ENCODE results near the gene PRICKLE3. TPM values are rescaled to one million over a fixed set of nuclear protein-coding genes. Genes with fewer than 3 reads are reported as not detected.
A peak's percentile ranks its signal among the peaks of the same experiment; 100 is the strongest.
"Not testable (repeated sequence)": the region's sequence is repeated elsewhere in the genome, so short reads cannot be mapped to it uniquely, and the experiment has no call there.

Gene PRICKLE3
- total RNA-seq, 2 donors from 2014 or later, result 16.7 to 25.5 TPM

DNA sequence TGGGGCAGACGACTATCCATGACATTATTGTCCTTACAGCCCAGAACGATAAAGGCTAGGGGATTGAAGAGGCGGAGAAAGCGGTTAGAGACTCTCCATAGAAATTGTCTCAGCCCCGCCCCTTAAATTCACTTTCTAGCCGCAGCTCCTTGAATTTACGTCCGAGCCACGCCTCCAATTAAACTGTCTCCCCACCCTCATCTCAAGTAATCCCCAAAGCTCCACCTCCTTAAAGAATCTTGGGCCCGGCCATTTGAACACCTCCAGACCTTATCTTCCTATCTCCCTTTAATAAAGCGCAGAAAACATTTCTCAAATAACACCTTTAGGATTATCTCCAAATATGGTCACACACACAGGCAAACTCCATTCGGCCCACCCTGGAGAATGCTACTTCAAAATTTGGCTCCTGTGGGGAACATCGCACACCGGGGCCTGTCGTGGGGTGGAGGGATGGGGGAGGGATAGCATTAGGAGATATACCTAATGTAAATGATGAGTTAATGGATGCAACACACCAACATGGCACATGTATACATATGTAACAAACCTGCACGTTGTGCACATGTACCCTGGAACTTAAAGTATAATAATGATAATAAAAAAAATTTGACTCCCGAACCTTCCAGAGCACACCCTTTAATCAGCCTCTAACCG is 30.8 kb downstream of the PRICKLE3 start:
- Histone ChIP-seq H3K4me3 (peak overlapping the region; percentile 28), H3K9ac (ENCODE audit: low read depth in 2 of 2, low read length in 2 of 2) (peak overlapping the region in 1 of 2 donors; percentile 61)
- intact Hi-C loops (cut with DNase I), result loop anchor here (5.0 kb wide), 1 partner anchor 33 kb away; the partner anchor contains the start of gene GPKOW

DNA sequence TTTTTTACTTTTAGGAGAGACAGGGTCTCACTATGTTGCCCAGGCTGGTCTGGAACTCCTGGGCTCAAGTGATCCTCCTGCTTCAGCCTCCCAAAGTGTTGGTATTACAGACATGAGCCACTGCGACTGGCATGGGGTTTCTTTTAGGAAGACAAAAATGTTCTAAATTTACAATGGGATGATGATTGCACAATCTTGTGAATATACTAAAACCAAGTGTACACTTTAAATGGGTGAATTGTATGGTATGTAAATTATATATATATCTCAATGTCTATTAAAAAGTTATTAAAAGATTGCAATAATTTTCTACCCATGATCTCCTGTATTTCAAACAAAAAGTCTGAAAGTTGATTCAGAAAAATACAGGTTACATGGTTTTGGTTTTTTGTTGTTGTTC is 32.7 kb downstream of the PRICKLE3 start:
- TF ChIP-seq, protein P1, sequence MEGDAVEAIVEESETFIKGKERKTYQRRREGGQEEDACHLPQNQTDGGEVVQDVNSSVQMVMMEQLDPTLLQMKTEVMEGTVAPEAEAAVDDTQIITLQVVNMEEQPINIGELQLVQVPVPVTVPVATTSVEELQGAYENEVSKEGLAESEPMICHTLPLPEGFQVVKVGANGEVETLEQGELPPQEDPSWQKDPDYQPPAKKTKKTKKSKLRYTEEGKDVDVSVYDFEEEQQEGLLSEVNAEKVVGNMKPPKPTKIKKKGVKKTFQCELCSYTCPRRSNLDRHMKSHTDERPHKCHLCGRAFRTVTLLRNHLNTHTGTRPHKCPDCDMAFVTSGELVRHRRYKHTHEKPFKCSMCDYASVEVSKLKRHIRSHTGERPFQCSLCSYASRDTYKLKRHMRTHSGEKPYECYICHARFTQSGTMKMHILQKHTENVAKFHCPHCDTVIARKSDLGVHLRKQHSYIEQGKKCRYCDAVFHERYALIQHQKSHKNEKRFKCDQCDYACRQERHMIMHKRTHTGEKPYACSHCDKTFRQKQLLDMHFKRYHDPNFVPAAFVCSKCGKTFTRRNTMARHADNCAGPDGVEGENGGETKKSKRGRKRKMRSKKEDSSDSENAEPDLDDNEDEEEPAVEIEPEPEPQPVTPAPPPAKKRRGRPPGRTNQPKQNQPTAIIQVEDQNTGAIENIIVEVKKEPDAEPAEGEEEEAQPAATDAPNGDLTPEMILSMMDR (IDR thresholded peaks at IDR 0.05), result no peak
- no peak overlapping the region for H3K27ac ChIP-seq
- no peaks in the 10 kb centered on the region for H3K9me3 ChIP-seq
- H3K9ac ChIP-seq (ENCODE audit: low read depth in 2 of 2, low read length in 2 of 2), result no peak overlapping the region
- no peak overlapping the region for H3K4me3 ChIP-seq
- H3K36me3 ChIP-seq, result no peaks in the 10 kb centered on the region
- DNase-seq, result no peak
- H3K4me1 ChIP-seq, result no peaks in the 10 kb centered on the region
- no peaks in the 10 kb centered on the region for H3K27me3 ChIP-seq
- intact Hi-C loops (cut with DNase I), result no loop called here

More for the DNA sequence above, 30.8 kb downstream of the PRICKLE3 start:
- H3K4me1 ChIP-seq, result no peaks in the 10 kb centered on the region
- peak overlapping the region; percentile 96 for H3K27ac ChIP-seq
- no peaks in the 10 kb centered on the region for H3K36me3 ChIP-seq
- H3K9me3 ChIP-seq, result no peaks in the 10 kb centered on the region
- DNase-seq, result peak; percentile 81
- TF ChIP-seq, protein P1 (IDR thresholded peaks at IDR 0.05), result no peak
- H3K27me3 ChIP-seq, result no peaks in the 10 kb centered on the region

DNA sequence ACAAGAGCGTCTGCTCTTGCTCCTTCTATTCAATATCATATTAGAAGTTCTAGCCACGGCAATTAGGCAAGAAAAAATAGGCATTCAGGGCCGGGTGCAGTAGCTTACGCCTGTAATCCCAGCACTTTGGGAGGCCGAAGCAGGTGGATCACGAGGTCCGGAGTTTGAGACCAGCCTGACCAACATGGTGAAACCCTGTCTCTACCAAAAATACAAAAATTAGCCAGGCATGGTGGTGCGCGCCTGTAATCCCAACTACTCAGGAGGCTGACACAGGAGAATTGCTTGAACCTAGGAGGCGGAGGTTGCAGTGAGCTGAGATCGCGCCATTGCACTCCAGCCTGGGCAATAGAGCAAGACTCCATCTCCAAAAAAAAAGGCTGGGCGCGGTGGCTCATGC is 36.9 kb downstream of the PRICKLE3 start:
- H3K36me3 ChIP-seq; H3K4me3 ChIP-seq; intact Hi-C loops (cut with DNase I); DNase-seq; H3K9me3 ChIP-seq; H3K4me1 ChIP-seq; H3K27me3 ChIP-seq; H3K9ac ChIP-seq (ENCODE audit: low read depth in 2 of 2, low read length in 2 of 2): not testable (repeated sequence)
- peak overlapping the region; percentile 70 for H3K27ac ChIP-seq

DNA sequence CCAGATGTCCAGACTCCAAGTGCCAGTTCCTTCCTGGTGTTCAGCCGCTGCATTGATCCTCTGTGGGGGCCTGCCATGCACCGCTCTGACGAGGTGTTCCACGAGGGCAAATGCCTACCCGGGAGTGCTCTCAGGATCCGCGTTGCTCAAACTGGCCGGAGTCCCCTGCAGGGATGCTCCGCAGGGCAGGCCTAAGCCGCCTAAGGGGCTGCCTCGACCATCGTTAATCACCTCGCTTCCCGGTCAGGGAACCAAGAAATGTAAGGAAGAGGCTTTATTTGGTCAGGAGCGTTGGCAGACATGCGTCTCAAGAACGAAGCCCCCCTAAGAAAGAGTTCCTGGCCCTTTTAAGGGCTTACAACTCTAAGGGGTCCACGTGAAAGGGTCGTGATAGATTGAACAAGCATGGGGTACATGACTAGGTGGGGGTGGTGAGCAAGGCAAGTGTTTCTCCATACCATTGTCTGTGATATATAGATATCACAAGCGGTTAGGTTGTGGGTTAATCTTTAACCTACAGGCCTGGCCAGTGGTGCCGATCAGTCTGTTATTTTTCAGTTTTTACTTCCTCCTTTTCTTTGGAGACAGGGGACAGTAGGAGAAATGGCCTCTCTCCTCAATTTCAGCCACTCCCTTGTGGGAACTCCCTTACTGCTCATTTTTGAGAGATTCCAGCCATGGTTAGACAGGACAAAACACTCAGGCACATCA is 37.6 kb downstream of the PRICKLE3 start:
- H3K9me3 ChIP-seq; H3K4me3 ChIP-seq; H3K4me1 ChIP-seq; H3K36me3 ChIP-seq; intact Hi-C loops (cut with DNase I); H3K9ac ChIP-seq (ENCODE audit: low read depth in 2 of 2, low read length in 2 of 2); H3K27me3 ChIP-seq: not testable (repeated sequence)
- H3K27ac ChIP-seq, result peak overlapping the region; percentile 70
- DNase-seq, result peak; percentile 52

DNA sequence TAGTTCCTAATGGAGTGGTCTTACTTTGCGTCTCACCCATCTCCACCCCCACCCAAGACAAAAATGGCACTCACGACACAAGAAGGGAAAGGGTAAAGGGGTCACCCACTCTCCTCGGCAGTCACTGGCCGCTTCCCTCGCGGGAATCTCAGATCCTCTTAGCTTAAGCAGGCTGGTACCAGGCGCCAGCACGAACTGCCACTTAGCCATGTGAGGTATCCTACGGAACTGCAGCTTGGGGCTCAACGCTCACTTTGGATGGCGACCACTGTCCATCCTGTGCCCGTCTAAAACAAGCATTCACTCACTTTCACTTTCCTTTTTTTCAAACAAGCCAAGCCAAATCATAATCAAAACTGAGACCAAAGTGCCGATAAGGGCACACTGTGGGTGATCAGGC is 38.2 kb downstream of the PRICKLE3 start:
- DNase-seq, result no peak
- Histone ChIP-seq H3K4me1 (no peaks in the 10 kb centered on the region), H3K27me3 (no peaks in the 10 kb centered on the region), H3K27ac (no peak overlapping the region), H3K9me3 (no peaks in the 10 kb centered on the region), H3K9ac (ENCODE audit: low read depth in 2 of 2, low read length in 2 of 2) (no peak overlapping the region), H3K4me3 (no peak overlapping the region), H3K36me3 (no peaks in the 10 kb centered on the region)
- TF ChIP-seq, protein P1 (IDR thresholded peaks at IDR 0.05), result no peak
- intact Hi-C loops (cut with DNase I), result no loop called here

DNA sequence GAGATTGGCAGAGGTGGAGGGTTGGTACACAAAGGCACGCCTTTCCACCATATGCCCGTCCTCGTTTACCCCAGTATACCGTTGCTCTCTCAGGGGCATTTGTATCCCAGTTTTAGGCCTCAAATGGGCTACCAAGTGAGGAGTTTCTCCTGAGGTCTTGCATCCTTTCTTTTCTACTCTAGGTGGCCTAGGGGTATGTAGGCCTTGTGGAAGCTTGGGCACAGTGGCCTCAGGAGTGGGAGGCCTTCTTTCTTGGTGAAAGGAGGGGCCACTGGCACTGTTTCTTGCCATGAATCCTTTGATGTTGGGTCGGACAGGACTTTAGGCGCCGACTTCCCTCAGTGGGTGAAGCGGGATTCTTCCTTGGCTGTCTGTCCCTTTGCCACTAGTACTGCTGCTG is 38.9 kb downstream of the PRICKLE3 start:
- no peaks in the 10 kb centered on the region for H3K4me1 ChIP-seq
- no peaks in the 10 kb centered on the region for H3K9me3 ChIP-seq
- no peak overlapping the region for H3K27ac ChIP-seq
- TF ChIP-seq, protein P1 (IDR thresholded peaks at IDR 0.05), result no peak
- H3K36me3 ChIP-seq, result no peaks in the 10 kb centered on the region
- no peaks in the 10 kb centered on the region for H3K27me3 ChIP-seq
- no peak overlapping the region for H3K4me3 ChIP-seq
- no peak overlapping the region for H3K9ac ChIP-seq (ENCODE audit: low read depth in 2 of 2, low read length in 2 of 2)
- intact Hi-C loops (cut with DNase I), result no loop called here
- no peak for DNase-seq

DNA sequence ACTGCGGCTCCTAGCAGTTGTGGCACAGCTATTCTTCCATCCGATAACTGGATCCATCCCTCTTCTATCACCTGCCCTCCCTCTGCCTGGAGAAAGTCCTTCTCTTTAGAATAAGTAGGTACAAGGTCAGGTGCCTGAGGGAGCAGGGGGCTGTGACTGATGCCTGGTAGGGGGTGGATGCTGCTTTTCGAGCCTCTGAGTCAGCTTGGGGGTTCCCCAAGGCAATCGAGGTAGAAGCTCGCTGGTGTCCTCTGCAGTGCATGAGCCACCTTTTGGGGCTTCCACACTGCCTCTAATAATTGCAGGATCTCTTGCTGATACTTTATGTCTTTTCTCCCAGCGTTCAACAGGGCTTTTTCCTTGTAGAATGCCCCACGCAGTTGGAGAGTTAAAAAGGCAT is 43.0 kb downstream of the PRICKLE3 start:
- H3K4me1 ChIP-seq; H3K36me3 ChIP-seq; H3K4me3 ChIP-seq; H3K9ac ChIP-seq (ENCODE audit: low read depth in 2 of 2, low read length in 2 of 2); intact Hi-C loops (cut with DNase I); H3K27me3 ChIP-seq; H3K9me3 ChIP-seq; DNase-seq; H3K27ac ChIP-seq: not testable (repeated sequence)

DNA sequence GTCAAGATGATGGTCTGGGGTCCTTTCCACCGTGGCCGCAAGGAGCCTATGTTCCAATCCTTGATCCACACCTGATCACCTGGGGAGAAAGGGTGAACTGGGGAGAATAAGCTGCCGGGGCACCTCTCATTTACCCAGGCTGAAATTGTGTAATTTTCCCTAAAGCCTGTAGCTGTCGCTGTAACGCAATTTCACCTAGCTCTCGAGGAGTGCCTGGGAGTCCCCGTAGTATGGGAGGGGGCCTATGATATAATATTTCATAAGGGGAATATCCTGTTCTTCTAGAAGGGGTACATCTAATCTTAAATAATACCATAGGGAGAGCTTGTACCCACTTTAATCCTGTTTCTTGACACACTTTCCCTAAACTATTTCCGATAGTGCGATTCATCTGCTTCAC is 43.9 kb downstream of the PRICKLE3 start:
- H3K9me3 ChIP-seq, result not testable (repeated sequence)

More for the DNA sequence above, 43.9 kb downstream of the PRICKLE3 start:
- intact Hi-C loops (cut with DNase I); H3K9ac ChIP-seq (ENCODE audit: low read depth in 2 of 2, low read length in 2 of 2); H3K4me1 ChIP-seq; H3K4me3 ChIP-seq; H3K27me3 ChIP-seq; H3K36me3 ChIP-seq; H3K27ac ChIP-seq; DNase-seq: not testable (repeated sequence)

Measured in colonic mucosa (tissue), 4 donors.